Mucosa of descending colon (tissue), 3 donors: ENCODE measurements around the gene CPSF7. TPM values are rescaled to one million over a fixed set of nuclear protein-coding genes. Genes with fewer than 3 reads are reported as not detected.

Source experiments
- ATAC-seq: fragments of 200-7000 bp; cut with Tn5 transposase; one replicate; pipeline ENCODE4 v1.9.1; 2020; ENCODE audit warnings: mild to moderate bottlenecking, moderate library complexity
- DNase-seq, 3 donors: peaks; one replicate each; pipeline ENCODE4 v3.0.0-alpha.2; 2020
- H3K36me3 ChIP-seq: fragments of 200-600 bp; one replicate; pipeline ENCODE4 v1.8.0; 2021; ENCODE audit warnings: low read depth, mild to moderate bottlenecking
- H3K4me1 ChIP-seq: fragments of 200-600 bp; one replicate; pipeline ENCODE4 v1.8.0; 2021; ENCODE audit warnings: low read depth, mild to moderate bottlenecking
- H3K4me3 ChIP-seq: fragments of 200-600 bp; one replicate; pipeline ENCODE4 v1.8.0; 2021; ENCODE audit warnings: mild to moderate bottlenecking
- H3K9me3 ChIP-seq: fragments of 200-600 bp; one replicate; pipeline ENCODE4 v1.8.0; 2021; ENCODE audit warnings: mild to moderate bottlenecking
- intact Hi-C, 2 donors: fragments of 100-400 bp; cut with DNase I in 1 of 2; cut with micrococcal nuclease in 1 of 2; formaldehyde crosslinking; loops; one replicate each; pipeline versions ENCODE4 v1.11.0 to v1.11.1; 2022; cut with DNase I, micrococcal nuclease
- total RNA-seq, 3 donors: library from RNA; stranded (reverse); fragmentation: NEBNext Ultra II Directional in 2 of 3; extraction: Animal tissue kit (Norgen Biotek cat#: 25700) in 2 of 3; gene quantifications; one replicate each; pipeline versions ENCODE4 v1.2.1 to v1.2.4, GENCODE V29; 2021 to 2023
- TF ChIP-seq, protein P1 (sequence below): fragments of 200-600 bp; IDR thresholded peaks from one replicate; pipeline ENCODE4 v1.8.0; 2022; ENCODE audit warnings: antibody characterized with exemption, mild to moderate bottlenecking
- donor health status: DM: no; HTN: no; CAD: no; lungs with moderate emphysema.
- donor health status: DM: no; HTN: no; CAD: no.
- donor health status: DM: no; HTN: yes; CAD: no.

Gene CPSF7
- total RNA-seq, 3 donors from 2014 or later = 60.8 to 69.6 (median 64.7) TPM

DNA sequence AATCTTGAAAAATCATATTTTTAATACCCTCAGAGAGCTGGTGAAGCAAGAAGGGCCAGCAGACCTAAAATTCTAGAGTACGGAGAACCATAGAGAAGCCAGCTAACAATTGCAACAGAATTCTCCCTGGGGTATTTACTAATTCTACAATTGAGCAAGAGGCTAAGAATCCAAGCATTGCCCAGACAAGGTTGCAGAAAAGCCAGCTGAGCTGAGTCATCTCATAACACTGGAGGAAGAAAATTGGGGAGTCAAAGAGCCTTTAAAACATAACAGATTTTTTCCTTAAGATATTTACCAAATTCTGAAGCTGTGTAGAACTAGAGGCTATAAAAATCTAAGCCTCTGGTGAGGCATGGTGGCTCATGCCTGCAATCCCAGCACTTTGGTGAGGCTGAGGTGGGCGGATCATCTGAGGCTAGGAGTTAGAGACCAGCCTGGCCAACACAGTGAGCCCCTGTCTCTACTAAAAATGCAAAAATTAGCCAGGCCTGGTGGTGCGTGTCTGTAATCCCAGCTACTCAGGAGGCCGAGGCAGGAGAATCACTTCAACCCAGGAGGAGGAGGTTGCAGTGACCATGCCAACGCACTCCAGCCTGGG lies 51.0 kb downstream of the CPSF7 start:
- Histone ChIP-seq H3K4me3 (no peak overlapping the region), H3K9me3 (no peaks in the 10 kb centered on the region), H3K36me3 (no peaks in the 10 kb centered on the region), H3K4me1 (peaks cover 4% of the 10 kb centered on the region)
- intact Hi-C loops = no loop called here
- DNase-seq (no peak), ATAC-seq (peak; percentile 35)
- TF ChIP-seq, protein P1, sequence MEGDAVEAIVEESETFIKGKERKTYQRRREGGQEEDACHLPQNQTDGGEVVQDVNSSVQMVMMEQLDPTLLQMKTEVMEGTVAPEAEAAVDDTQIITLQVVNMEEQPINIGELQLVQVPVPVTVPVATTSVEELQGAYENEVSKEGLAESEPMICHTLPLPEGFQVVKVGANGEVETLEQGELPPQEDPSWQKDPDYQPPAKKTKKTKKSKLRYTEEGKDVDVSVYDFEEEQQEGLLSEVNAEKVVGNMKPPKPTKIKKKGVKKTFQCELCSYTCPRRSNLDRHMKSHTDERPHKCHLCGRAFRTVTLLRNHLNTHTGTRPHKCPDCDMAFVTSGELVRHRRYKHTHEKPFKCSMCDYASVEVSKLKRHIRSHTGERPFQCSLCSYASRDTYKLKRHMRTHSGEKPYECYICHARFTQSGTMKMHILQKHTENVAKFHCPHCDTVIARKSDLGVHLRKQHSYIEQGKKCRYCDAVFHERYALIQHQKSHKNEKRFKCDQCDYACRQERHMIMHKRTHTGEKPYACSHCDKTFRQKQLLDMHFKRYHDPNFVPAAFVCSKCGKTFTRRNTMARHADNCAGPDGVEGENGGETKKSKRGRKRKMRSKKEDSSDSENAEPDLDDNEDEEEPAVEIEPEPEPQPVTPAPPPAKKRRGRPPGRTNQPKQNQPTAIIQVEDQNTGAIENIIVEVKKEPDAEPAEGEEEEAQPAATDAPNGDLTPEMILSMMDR = no peak

DNA sequence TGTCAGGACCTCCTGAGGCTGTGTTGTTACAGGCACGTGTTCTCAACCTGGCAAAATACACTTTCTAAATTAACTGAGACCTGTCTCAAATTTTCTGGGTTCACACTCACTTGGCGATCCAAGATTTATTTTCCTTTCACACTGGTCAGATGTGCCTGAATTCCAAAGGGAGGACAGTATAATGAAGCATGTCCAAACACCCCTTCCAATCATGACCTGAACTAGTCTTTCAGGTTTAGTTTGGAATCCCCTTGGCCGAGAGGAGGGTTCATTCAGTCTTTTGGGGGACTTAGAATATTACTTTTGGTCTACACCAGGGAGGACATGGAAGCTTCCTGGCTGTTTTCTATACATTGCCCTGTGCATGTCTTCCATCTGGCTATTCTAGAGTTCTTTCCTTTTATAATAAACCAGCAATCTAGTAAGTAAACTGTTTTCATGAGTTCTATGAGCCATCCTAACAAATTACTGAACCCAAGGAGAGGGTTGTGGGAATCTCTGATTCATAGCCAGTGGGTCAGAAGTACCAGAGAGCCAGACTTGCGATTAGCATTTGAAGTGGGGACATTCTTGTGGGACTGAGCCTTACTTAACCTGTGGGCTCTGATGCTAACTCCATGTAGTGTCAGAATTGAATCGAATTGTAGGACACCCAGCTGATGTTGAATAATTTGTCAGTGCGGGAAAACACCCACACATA lies 52.2 kb downstream of the CPSF7 start:
- no peak for ATAC-seq
- Histone ChIP-seq H3K9me3 (no peaks in the 10 kb centered on the region), H3K4me1 (peaks cover 4% of the 10 kb centered on the region), H3K36me3 (no peaks in the 10 kb centered on the region), H3K4me3 (no peak overlapping the region)
- intact Hi-C loops = no loop called here
- DNase-seq = no peak
- TF ChIP-seq, protein P1 = no peak

DNA sequence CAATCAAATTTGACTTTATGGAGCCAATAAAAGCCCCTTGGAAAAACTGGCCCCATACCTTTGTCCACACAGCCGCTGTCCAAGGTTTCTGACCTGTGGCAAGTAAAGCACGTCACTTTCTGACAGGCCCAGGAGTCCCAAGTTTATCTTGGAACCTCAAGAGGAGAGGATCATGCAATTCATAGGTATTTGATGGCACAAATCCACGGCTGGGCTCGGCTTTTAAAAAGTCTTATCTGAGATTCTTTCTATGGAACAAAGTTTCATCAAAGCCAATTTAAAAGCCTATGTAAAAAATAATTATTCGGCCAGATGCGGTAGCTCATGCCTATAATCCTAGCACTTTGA lies 54.0 kb downstream of the CPSF7 start:
- Histone ChIP-seq H3K4me3 (no peak overlapping the region), H3K36me3 (no peaks in the 10 kb centered on the region), H3K4me1 (peaks cover 2% of the 10 kb centered on the region), H3K9me3 (no peaks in the 10 kb centered on the region)
- intact Hi-C loops = no loop called here
- DNase-seq (no peak), ATAC-seq (peak; percentile 36)
- TF ChIP-seq, protein P1 = no peak

DNA sequence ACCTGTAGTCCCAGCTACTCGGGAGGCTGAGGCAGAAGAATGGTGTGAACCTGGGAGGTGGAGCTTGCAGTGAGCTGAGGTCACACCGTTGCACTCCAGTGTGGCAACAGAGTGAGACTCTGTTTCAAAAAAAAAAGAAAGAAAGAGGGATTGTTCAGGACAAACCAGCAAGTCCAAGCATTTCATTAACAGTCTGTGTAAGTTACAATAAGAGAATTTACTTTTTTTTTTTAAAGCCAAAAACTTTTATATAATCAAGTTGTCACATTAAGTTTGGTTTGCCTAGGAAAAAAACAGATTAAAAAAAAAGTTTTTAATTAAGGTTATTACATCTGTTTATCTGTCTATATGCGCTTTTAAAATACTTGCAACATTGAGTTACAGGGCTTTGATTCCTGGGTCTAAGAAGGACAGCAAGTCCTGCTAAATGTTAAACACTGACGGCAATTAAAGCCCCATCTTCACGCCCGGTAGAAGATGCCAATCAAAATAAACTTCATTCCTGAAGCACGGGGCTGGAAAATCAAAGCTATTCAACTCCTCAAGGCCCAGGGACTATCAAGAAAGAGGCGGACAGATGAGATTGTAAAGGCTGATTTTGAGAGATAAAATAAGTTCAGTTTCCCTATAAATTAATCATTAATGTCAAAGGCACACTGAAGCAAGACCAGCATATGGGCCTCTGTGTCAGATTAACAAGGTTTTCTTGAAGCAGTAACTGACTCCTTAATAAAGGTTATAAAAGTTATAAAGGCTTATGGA lies 56.9 kb downstream of the CPSF7 start:
- Histone ChIP-seq H3K36me3 (no peaks in the 10 kb centered on the region), H3K9me3 (no peaks in the 10 kb centered on the region), H3K4me3 (no peak overlapping the region), H3K4me1 (no peaks in the 10 kb centered on the region)
- no peak for ATAC-seq
- intact Hi-C loops = no loop called here
- no peak for DNase-seq
- TF ChIP-seq, protein P1 = no peak

DNA sequence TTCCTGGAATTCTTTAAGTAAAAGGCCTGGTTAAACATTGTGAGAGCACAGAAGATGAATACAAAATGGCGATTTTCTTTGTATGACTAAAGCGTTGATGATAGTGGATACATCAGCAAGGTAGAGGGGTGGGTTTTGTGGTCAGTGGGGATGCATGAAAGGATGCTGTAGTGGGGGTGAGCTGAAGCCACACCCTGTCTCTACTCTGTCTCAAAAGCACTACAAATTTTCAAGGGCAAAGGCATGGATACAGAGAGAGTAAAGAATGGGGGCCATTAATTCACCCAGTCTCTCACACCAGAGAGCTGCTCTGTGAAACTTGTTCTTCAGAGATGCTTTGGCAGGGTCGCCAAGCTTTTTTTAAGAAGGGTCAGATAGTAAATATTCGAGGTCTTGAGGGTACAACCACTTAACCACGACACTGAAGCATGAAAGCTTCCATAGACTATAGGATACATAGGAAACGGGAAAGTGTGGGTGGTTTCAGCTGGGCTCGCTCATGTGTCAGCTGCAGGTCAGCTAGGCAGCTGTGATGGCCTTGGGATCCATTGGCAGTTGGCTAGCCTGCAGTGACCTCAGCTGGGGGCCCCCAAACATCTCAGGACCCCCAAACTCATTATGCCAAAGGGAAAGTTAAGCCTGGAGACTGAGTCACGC lies 59.3 kb downstream of the CPSF7 start:
- H3K36me3 ChIP-seq = peaks cover 14% of the 10 kb centered on the region
- no peak for ATAC-seq
- H3K9me3 ChIP-seq = no peaks in the 10 kb centered on the region
- intact Hi-C loops = no loop called here
- no peak overlapping the region for H3K4me3 ChIP-seq
- TF ChIP-seq, protein P1 = no peak
- no peaks in the 10 kb centered on the region for H3K4me1 ChIP-seq
- DNase-seq = no peak
